GM18511 (cell line): ENCODE measurements around the gene CDKN2B-AS1.
"Not testable (repeated sequence)": the region's sequence is repeated elsewhere in the genome, so short reads cannot be mapped to it uniquely, and the experiment has no call there.

Experiments
- ATAC-seq: cut with Tn5 transposase; IDR thresholded peaks from one replicate; pipeline ENCODE4 v1.9.1; 2021; ENCODE audit warnings: mild to moderate bottlenecking, moderate library complexity; ENCODE audit not compliant: unreplicated experiment

The CDKN2B-AS1 gene

DNA sequence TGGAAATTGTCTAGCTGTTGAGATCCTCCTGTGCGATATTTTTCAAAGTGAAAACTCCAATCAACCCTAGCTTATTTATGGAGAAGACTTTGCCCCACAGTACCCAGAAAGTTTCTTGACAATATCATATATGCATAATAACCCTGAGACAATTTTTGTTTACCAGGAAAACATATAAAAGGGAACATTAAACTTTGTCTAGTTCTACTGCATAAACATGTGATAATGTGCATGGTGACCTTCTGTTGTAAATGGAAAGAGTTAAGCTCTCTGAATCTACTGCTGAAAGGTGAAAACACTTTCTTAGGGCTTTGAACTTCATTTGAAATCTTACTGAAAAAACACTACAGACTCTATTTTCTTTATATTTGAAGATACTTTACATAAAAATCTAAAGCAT, 46.8 kb downstream of the CDKN2B-AS1 start:
- no peak for ATAC-seq

DNA sequence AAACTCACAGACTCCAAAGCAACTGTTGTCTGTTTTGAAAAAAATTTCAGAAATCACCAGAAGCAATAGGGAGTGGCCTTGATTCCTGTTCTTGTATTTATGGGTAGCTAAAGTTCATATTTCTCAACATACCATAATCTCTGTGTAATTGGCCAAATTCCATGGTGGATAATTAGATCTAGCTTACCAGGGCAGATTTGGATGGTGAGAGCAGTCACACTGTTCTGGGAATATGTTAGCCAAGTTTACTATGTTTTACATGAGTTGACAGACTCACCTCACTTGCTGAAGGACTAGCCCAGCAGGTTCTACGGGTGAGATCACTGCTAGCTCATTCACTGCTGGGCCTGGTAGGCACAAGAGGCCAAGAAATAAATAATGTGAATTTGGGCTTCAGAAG, 47.2 kb downstream of the CDKN2B-AS1 start:
- no peak for ATAC-seq

DNA sequence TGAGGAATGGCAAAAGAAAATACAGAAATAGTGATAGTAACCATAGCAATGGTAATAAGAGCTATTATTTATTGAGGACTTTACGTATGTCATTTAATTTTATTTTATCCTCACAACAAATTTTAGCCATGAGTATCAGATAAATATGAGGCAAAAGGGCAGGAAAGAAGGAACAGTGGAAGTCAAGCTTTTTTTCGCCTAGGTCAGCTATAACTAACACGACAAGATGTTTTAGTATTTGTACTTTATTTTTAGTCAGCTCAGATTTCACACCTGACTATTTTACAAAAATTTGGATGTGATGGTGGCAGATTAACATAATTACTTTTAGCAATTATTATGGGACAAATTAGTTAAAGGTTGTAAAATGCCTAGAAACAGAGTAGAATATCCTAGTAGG, 49.3 kb downstream of the CDKN2B-AS1 start:
- no peak for ATAC-seq

DNA sequence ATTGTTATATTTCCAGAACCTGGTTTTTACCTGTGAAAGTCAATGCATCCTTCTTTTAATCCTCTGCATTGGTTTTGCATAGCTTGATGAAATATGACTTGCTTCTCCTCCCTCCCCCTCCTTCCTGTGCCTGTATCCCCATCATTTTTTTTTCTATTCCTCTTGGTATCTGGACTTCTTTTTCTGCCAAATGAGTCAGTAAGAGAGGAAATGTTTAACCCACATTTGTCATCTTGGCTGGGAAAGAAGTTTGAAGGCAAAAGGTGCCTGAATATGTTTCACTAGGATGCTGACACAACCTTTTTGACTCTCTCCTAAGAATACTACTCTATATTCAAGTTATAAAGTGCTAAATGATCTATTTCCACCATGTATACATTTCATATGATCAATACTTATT, 50.0 kb downstream of the CDKN2B-AS1 start:
- no peak for ATAC-seq

DNA sequence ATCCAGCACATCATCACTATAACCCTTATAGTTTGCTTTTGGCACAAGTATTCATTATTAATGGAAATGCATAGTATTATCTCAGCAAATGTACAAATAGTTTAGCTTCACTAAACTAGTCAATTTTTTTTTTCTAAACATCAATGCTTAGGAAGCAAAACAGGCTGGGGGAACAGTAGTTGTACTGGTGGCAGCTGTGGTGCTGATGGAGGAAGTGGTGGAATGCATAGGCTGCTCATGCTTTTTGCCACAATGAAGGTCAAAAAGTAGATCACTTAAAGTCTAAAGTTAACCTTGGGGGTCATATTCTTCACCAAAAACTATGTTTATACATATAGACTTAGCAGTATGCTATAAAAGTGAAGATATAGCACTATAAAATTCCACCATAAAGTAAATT, 50.8 kb downstream of the CDKN2B-AS1 start:
- ATAC-seq = no peak

DNA sequence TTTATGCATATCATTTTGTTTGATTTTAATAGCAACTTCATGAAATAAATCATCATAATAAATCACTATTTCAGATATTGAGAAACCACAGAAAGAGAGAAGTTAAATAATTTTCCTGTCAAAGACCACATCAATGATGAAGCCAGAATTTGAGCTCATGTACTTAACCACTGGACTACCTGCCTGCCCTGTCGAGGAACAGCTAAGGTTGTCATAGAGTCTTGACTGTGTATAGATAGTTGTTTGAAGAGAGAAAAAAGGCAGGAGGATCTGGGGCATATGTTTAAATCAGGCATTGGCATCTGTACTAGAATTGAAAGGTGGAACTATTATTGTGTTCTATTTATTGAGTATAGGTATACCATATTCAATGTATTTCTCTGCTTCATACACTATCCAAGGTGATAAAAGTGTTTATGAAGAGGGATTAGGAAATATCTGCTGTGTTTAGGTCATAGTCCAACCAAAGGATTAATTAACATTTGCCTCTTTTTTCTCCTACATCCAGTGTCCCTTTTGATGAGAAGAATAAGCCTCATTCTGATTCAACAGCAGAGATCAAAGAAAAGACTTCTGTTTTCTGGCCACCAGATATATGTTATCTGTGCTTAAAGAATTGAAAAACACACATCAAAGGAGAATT, 51.8 kb downstream of the CDKN2B-AS1 start:
- ATAC-seq = no peak

DNA sequence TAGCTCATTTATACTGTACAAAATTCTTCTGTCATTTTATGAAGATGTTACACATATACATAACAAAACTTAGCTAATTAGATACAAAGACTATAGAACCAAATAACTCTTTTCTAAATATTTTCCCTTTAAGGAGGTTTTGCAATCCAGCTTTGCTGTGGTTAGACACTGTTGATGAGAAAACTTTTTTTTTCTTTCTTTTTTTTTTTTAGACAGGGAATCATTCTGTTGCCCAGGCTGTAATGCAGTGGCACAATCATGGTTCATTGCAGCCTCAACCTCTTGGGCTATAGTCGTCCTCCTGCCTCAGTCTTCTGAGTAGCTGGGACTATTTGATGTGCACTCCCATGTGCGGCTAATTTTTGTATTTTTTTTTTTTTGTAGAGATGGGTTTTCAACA, 53.0 kb downstream of the CDKN2B-AS1 start:
- ATAC-seq = no peak

DNA sequence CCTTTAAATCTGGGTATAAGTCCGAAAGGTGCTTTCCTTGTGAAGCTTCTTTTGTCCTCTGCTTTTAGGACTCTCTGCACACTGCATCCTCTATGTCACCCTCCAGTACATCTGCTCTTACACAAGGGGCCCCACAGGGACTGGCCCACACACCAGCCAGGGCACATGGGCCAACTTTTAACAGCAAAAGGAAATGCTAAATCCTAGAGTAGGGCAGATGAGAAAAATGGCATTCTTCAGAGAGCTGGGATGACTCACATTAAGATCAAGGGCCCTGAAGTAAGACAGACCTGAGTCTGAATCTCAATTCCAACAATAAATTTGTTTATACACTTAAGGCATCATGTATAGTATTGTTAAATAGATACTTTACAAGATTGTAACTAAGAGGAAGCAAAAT, 54.8 kb downstream of the CDKN2B-AS1 start:
- ATAC-seq = no peak

DNA sequence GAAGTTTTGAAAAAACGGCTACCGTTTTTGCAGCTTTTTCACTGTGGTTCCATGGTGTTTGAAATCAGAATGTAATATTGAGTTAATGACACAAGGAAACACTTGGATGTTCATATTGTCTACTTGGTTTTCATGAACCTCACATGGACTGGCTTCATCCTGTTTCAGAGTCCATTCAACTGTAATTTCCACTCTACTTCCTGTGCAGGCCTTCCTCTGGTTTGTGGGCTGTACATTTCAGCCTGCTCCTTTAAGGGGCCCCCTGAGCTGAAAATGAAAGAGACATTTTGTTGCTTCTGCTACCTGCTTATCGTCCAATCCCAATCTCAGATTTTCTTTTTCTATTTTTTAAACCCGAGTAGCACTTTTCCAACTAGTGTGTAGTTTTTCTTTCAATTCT, 56.3 kb downstream of the CDKN2B-AS1 start:
- peak; percentile 78 for ATAC-seq

DNA sequence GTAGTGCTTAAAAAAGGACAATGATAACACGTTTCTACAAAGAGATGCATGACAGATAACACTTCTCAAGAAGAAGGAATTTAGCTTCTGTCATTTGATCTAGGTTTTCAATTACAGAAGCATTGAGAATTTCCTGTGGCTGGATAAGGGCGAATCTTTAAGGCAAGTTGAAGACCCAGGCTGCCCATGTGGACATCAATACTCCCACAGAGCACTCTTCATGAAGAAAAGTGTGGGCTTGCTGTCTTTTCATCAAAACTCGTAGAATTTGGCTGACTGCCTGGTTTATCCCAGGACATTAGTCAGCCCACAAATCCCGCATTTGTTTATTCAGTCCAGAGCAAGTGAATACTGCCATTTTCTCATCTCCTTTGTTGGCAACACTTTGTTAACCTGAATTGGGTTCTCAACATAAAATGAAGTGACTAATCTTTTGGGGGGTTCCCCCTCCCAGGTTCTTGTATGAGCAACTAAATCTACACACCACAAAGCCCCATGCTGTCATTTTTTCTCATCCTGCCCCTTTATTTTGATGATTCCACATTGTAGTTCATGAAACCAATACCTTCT, 57.9 kb downstream of the CDKN2B-AS1 start:
- ATAC-seq = peak; percentile 44

DNA sequence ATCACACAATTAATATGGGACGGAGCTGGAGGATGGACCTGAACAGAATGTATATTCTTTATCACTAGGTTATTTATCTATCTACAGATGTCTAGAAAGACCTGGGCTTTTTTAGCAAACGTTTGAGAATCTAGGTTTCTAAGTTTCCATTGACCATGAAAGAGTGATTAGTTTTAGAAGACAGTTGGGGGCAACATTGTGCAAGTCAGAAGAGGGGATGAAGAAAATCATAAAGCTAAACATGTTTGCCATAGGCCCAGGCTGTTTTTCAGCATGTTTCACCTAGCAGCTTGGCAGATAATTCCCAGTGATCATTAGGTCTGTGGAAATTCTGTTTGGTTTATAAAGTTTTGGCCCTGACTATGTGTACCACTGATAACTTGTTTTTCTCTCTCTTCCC, 58.6 kb downstream of the CDKN2B-AS1 start:
- no peak for ATAC-seq

DNA sequence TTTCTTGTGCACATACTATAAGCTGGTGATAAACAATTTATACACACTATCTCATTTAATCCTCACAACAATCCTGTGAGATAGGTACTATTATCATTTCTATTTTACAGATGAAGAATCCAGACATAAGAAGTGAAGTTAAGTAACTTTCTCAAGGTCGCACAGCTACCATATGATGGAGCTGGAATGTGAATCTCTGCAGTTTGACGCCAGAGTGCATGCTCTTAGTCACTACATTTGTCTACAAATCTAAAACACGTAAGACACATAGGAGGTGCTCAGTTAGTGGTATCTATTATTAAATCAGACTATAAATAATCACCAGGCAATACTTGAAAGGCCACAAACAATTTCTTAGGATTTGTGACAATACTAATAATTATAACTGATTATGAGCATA, 59.5 kb downstream of the CDKN2B-AS1 start:
- no peak for ATAC-seq

DNA sequence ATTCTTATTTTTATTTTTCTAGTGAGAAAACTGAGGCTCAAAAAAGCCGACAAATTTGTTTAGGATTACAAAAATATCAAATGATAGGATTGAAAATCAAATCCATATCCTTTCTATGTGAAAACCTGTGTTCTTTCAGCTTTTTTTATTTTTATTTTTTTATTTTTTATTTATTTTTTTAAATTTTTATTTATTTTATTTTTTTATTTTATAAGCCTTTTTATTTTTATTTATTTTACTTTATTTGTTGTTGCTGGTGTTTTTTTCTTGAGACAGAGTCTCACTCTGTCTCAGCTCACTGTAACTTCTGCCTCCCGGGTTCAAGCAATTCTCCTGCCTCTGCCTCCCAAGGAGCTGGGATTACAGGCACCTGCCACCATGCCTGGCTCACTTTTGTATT, 59.9 kb downstream of the CDKN2B-AS1 start:
- ATAC-seq = no peak

DNA sequence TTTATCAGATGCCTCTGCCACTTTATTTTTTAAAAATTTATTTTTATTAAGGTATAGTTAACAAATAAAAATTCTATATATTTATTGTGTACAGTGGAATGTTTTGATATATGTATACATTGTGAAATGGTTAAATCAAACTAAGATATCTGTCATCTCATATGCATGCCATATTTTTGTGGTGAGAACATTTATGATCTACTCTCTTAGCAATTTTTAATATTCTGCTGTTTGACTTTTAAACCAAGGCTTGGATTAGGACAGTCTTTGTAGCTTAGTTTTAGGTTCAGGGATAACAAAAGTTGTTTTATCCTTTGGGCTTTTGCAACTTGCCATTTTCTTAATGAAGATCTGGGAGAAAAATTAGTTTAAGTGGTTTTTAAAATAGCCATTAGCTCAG, 60.5 kb downstream of the CDKN2B-AS1 start:
- ATAC-seq = no peak

DNA sequence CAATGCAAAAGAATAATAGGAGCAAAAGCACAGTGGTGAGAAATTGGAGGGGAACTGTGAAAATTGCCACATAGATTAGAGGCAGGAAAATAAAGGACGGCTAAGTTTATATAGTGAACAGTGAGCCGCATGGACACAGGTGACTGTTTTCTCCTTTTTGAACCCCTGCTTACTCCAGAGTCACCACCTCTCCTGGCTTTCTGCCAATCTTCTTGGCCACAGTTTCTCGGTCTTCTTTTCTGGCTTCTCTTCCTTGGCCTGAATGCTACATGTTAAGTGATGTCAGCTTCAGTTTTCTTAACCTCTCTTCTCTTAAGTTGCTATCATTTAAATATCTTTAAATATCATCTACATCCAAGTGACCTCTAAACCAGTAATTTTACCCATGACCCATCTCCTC, 61.8 kb downstream of the CDKN2B-AS1 start:
- no peak for ATAC-seq

DNA sequence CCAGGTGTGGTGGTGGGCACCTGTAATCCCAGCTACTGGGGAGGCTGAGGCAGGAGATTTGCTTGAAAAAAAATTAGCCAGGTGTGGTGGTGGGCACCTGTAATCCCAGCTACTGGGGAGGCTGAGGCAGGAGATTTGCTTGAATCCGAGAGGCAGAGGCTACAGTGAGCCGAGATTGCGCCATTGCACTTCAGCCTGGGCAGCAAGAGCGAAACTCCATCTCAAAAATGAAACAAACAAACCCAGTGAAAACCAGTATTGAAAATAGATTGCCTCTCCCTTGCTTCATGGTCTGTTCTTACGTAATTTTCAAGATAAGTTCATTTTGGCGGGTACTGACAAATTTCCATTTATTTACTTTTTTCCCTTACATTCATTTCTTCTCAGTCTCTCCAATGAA, 63.4 kb downstream of the CDKN2B-AS1 start:
- not testable (repeated sequence) for ATAC-seq

DNA sequence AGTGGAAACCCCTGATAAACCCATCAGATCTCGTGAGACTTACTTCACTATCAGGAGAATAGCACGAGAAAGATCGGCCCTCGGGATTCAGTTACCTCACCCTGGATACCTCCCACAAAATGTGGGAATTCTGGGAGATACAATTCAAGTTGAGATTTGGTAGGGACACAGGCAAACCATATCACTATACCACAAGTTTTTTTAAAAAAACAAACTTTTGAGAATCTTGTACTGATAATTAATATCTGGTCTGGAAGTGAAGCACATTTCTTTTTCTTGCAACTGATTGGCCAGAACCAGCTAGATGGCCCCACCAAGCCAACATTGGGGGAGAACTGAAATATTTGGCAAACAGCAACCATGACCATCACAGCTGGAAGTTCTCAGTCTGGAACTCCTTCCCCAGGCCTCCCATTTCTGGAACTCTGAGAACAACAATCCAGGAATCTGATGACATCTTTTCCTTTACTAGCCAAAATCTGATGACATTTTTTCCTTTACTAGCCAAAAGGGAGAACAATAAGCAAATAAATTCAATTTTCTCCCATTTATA, 66.3 kb downstream of the CDKN2B-AS1 start:
- no peak for ATAC-seq

DNA sequence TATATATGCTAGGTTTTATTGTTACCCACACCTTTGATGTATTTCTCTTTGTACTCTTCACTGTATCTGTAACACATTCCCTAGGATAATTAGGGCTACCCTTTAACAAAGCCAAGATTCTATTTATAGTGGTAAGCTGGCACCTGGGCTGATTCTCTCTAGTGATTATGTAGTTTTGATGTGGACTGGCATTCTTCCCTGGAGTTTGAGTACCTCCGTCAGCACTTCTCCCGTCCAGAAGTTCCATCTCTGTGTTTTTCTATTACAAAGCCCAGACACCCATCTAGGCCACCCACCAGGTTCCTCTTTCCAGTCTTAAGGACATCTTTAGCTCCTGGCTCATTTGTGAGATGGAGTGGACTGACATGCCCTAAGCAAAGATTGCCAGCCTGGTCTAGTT, 70.4 kb downstream of the CDKN2B-AS1 start:
- ATAC-seq = no peak

DNA sequence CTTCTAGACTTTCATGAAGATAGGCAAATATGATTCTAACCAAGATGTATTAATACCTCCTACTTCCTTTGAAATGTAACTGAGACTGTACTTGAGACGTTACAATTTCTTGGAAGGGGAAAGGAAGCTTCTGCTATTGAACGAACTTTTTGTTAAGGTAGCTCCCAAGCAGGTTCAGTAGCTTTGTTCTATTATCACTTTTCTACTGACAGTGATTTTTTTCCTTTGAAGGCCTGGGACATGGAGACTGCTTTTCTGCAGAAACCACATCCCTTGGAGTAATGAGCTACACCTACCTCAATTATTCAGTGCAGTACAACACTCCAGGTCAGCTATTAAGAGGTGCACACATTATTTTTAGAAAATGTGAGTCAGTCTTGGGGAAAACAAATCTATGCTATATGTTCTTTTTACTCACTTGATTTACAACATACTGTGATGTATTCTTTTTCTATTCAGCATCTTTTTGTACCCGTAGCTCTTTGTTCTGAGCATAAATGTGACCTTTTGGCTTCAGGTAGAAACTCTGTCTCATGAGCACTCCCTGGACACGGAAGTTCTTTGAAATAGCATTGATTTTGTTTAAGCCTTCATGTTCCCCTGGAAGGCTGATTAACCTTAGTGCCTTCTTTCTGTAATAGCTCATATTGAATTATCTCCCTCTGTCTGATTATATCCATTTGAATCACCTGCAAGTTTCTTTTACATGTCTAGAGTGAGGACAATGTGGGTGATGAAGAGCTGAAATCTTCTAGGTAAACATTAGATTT, 71.0 kb downstream of the CDKN2B-AS1 start:
- no peak for ATAC-seq

DNA sequence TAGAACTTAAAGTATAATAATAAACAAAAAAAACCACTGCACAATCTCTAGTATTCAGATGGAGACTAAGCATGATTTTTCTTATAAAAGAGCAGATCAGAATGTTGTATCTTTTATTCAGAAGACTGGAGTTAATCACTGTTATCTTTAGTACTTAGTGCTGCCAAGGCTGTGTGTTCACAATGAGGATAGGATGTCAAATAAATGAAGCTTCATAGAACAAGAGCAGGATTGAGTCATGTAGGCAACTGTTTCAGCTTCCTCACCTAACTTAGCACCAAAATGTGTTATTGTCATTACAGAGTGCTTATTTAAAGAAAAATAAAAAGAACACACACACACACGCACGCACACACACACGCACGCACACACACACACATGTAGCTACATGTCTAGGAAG, 72.6 kb downstream of the CDKN2B-AS1 start:
- no peak for ATAC-seq

DNA sequence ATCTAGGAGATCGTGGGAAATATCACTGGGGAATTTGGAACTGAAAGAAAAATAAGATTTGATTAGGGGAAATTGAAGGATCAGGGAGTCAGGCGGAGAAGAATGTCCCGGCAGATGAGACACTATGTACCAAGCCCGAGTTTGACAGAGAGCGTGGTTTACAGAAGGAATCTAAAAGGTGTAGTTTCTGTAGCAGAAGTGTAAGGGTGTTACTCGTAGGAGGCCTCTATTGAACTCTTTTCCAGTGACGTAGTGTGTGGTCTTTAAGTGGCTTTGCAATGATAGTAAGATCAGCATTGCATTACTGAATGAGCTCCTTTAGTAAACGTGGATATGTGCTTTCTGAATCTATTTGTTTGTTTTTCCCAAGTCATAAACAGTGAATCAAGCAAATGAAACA, 73.8 kb downstream of the CDKN2B-AS1 start:
- ATAC-seq = no peak

DNA sequence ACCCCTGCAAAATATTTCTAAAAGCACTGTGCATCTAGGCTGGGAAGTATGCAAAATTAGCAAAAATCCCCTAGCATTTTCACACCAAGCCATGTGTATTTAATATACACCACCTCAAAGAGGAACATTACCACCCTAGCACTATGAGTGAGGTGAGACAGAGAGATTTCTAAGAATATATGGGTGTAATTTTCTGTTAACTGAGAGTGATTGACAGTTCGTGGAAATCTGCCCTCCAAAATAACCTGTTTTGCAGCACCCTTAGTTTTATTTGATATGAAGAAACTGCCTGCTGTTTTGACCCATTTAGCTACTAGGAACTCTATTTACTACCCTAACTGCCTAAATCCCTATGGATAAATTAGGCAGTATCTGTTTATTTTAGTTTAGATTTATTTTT, 78.8 kb downstream of the CDKN2B-AS1 start:
- no peak for ATAC-seq
